ENCODE results near the gene GPRC5C. TPM values are rescaled to one million over a fixed set of nuclear protein-coding genes. Genes with fewer than 3 reads are reported as not detected.
A peak's percentile ranks its signal among the peaks of the same experiment; 100 is the strongest.

GPRC5C gene
- total and polyA plus RNA-seq, 7 donors: 6.1 to 78.1 (median 16.9) TPM

- Histone ChIP-seq H3K27ac (no peak overlapping the region), H3K9me3 (no peaks in the 10 kb centered on the region), H3K4me1 (peaks cover 0 to 10% (median 6%) of the 10 kb centered on the region in 4 donors), H3K4me3 (no peak overlapping the region), H3K27me3 (peaks cover 0 to 14% (median 7%) of the 10 kb centered on the region in 3 donors), H3K36me3 (no peaks in the 10 kb centered on the region)
- no peak for DNase-seq
- intact Hi-C loops (cut with DNase I): no loop called here
- TF ChIP-seq POLR2AphosphoS5 (IDR thresholded peaks at IDR 0.05) (no peak), POLR2A (IDR thresholded peaks at IDR 0.05) (no peak), EP300 (IDR thresholded peaks at IDR 0.05) (no peak), CTCF (IDR thresholded peaks at IDR 0.05) (no peak)
- 94% methylated on average over 7 of the region's 7 CpGs for WGBS, 2 donors
Observed at GRCh38 chr17:74460996-74461395, 29.1 kb downstream of the GPRC5C start.

DNA sequence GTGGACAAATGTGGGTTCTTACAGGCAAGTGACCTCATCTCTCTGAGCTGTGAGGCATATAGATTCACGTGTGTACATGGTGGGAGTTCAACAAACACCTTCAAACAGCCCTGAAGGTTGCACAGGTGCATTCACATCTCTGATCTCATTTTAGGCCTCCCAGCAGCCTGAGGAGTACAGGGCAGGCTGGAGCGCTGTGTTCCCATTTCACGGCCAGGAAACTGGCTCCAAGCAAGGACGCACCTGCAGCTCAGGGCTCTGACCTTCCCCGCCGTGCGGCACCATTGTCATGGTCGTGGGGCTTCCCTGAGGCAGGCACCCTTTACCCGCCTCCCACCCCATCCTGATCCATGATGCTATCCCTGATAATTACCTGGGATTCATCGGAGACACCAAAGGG, 29.7 kb downstream of the GPRC5C start:
- TF ChIP-seq POLR2AphosphoS5 (IDR thresholded peaks at IDR 0.05) (no peak), EP300 (IDR thresholded peaks at IDR 0.05) (no peak), POLR2A (IDR thresholded peaks at IDR 0.05) (no peak), CTCF (IDR thresholded peaks at IDR 0.05) (no peak)
- DNase-seq: no peak
- 83 to 84% methylated on average over 10 of the region's 10 CpGs for WGBS, 2 donors
- Histone ChIP-seq H3K27me3 (peaks cover 0 to 20% (median 13%) of the 10 kb centered on the region in 3 donors), H3K4me3 (no peak overlapping the region), H3K4me1 (peaks cover 0 to 11% (median 6%) of the 10 kb centered on the region in 4 donors), H3K27ac (no peak overlapping the region), H3K9me3 (no peaks in the 10 kb centered on the region), H3K36me3 (no peaks in the 10 kb centered on the region)
- intact Hi-C loops (cut with DNase I): no loop called here

DNA sequence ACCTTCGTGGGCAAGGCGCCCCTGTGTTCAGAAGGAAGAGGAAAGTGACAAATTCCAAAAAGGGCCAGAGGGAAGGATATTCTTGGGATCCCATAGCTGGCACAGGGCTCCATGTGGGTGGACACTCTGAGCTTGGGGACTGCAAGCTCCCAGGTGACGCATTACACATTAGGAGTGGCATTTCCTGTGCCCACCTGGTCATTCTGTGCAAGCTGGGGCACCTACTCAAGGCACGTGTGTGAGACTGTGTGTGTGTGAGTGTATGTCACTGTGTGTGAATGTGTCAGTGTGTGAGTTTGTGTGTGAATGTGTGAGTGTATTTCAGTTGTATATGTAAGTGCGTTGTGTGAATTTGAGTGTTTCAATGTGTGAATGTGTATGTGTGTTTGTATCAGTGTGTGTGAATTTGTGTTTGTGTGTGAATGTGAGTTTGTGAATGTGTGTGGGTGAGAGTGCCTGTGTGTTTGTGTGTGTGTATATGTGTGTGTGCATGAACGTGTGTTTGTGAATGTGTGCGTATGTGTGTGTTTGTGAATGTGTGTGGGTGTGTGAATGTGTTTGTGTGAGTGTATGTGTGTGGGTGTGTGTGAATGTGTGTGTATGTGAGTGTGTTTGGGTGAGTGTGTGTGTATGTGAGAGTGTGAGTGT, 33.0 kb downstream of the GPRC5C start:
- Histone ChIP-seq H3K4me3 (no peak overlapping the region), H3K27me3 (peaks cover 4 to 45% (median 34%) of the 10 kb centered on the region in 3 donors), H3K27ac (no peak overlapping the region), H3K36me3 (no peaks in the 10 kb centered on the region), H3K4me1 (peaks cover 0 to 5% (median 0%) of the 10 kb centered on the region in 4 donors), H3K9me3 (no peaks in the 10 kb centered on the region)
- intact Hi-C loops (cut with DNase I): no loop called here
- TF ChIP-seq POLR2AphosphoS5 (IDR thresholded peaks at IDR 0.05): no peak
- TF ChIP-seq EP300 (IDR thresholded peaks at IDR 0.05): no peak
- TF ChIP-seq CTCF (IDR thresholded peaks at IDR 0.05): no peak
- DNase-seq: no peak
- WGBS, 2 donors: 83 to 84% methylated on average over 7 of the region's 7 CpGs

- Histone ChIP-seq H3K36me3 (no peaks in the 10 kb centered on the region), H3K27ac (peak overlapping the region in 1 of 4 donors; percentile 52), H3K4me1 (peaks cover 0 to 5% (median 0%) of the 10 kb centered on the region in 4 donors), H3K27me3 (peaks cover 4 to 48% (median 34%) of the 10 kb centered on the region in 3 donors), H3K9me3 (no peaks in the 10 kb centered on the region), H3K4me3 (no peak overlapping the region)
- TF ChIP-seq POLR2A (IDR thresholded peaks at IDR 0.05): no peak
- TF ChIP-seq EP300 (IDR thresholded peaks at IDR 0.05): no peak
- no peak for TF ChIP-seq POLR2AphosphoS5 (IDR thresholded peaks at IDR 0.05)
- TF ChIP-seq CTCF (IDR thresholded peaks at IDR 0.05): no peak
- WGBS, 2 donors: 80 to 85% methylated on average over 8 of the region's 8 CpGs
- intact Hi-C loops (cut with DNase I): no loop called here
- DNase-seq: no peak
Observed at GRCh38 chr17:74465378-74466110, 33.7 kb downstream of the GPRC5C start.
